K562 (cell line): ENCODE data around the gene KLK3. TPM values are rescaled to one million over a fixed set of nuclear protein-coding genes. Genes with fewer than 3 reads are reported as not detected.

Experiments
- ATF7 ChIP-seq: fragments of 450-650 bp; IDR thresholded peaks from 2 replicates; pipeline ENCODE4 v1.7.1; 2014; ENCODE audit warnings: mild to moderate bottlenecking, moderate library complexity
- BRF1 ChIP-seq: IDR thresholded peaks from 3 replicates; pipeline ENCODE4 v1.6.1; 2011; ENCODE audit warnings: borderline replicate concordance, mild to moderate bottlenecking; ENCODE audit not compliant: insufficient read length; ENCODE audit errors: extremely low read depth
- EWSR1 ChIP-seq: fragments of 450-650 bp; IDR thresholded peaks from 2 replicates; pipeline ENCODE4 v1.6.1; 2018; ENCODE audit warnings: borderline replicate concordance, mild to moderate bottlenecking, low read depth, moderate library complexity; ENCODE audit not compliant: partially characterized antibody
- MEF2A ChIP-seq: IDR thresholded peaks from 2 replicates; pipeline ENCODE4 v1.6.1; 2011; ENCODE audit warnings: low read depth, mild to moderate bottlenecking, low read length, moderate library complexity; ENCODE audit not compliant: control insufficient read depth
- NR2C1 ChIP-seq, 2 experiments: fragments of 450-650 bp; IDR thresholded peaks; 2 replicates each; pipeline ENCODE4 v1.6.1; 2017; ENCODE audit warnings: mild to moderate bottlenecking in 2 of 2, antibody characterized with exemption in 1 of 2, inconsistent platforms in 1 of 2, missing compliant biosample characterization in 1 of 2, missing genetic modification characterization in 1 of 2
- NR2F6 ChIP-seq: fragments of 450-650 bp; formaldehyde crosslinking; IDR thresholded peaks from 2 replicates; pipeline ENCODE4 v1.4.0; 2020; ENCODE audit warnings: mild to moderate bottlenecking
- RAD51 ChIP-seq: fragments of 450-650 bp; IDR thresholded peaks from 2 replicates; pipeline ENCODE4 v1.7.1; 2016; ENCODE audit warnings: low read depth, mild to moderate bottlenecking, borderline replicate concordance
- RBFOX2 ChIP-seq: fragments of 200-400 bp; formaldehyde crosslinking; IDR thresholded peaks from 2 replicates; pipeline ENCODE4 v1.6.1; 2017; ENCODE audit warnings: low read depth, mild to moderate bottlenecking, low read length, moderate library complexity
- SMARCE1 ChIP-seq: fragments of 450-650 bp; IDR thresholded peaks from 2 replicates; pipeline ENCODE4 v1.7.1; 2016; ENCODE audit warnings: mild to moderate bottlenecking
- TARDBP ChIP-seq: fragments of 450-650 bp; IDR thresholded peaks from 2 replicates; pipeline ENCODE4 v1.6.1; 2016
- ZEB2 ChIP-seq: fragments of 450-650 bp; IDR thresholded peaks from 2 replicates; pipeline ENCODE4 v1.6.1; 2016
- ZFP30 ChIP-seq: fragments of 250-450 bp; sonication (Bioruptor Pico); IDR thresholded peaks from 2 replicates; pipeline ENCODE4 v1.8.0; 2022; ENCODE audit warnings: moderate library complexity, mild to moderate bottlenecking, inconsistent platforms, borderline replicate concordance
- ZKSCAN3 ChIP-seq: fragments of 250-450 bp; sonication (Bioruptor Pico); IDR thresholded peaks from 2 replicates; pipeline ENCODE4 v1.4.0; 2020
- polyA plus RNA-seq, 8 experiments: library from polyadenylated mRNA; depleted of rRNA in 4 of 8; stranded (reverse) in 5 of 8; unstranded in 3 of 8; fragments of >200 nt; fragmentation: Nextera tagmentation in 2 of 8; fragmentation: Illumina TruSeq in 1 of 8; extraction: Ambion mirVana in 2 of 8; extraction: Trizol in 1 of 8; gene quantifications; 2 replicates each; pipeline versions ENCODE4 v1.2.1 to v1.2.3, GENCODE V29; 2011 to 2014; ENCODE audit warnings: inconsistent platforms in 1 of 8, missing spikeins in 1 of 8
- total RNA-seq, 7 experiments: library from RNA; depleted of rRNA in 6 of 7; stranded (reverse); fragments of >200 nt in 6 of 7; fragmentation: Illumina TruSeq in 2 of 7; extraction: Trizol in 2 of 7; gene quantifications; 2 replicates each; pipeline versions ENCODE4 v1.2.1 to v1.2.3, GENCODE V29; 2011 to 2021; ENCODE audit warnings: low replicate concordance in 1 of 7
- TF ChIP-seq, protein P1 (sequence below), 3 experiments: IDR thresholded peaks in 2 of 3; conservative IDR thresholded peaks in 1 of 3; 2 replicates each; pipeline ENCODE4 v1.5.1; 2011 to 2012; ENCODE audit warnings: low read length in 3 of 3, mild to moderate bottlenecking in 3 of 3, control low read depth in 2 of 3, improper control_type of control experiment in 1 of 3, inconsistent platforms in 1 of 3, low read depth in 1 of 3, mixed read lengths in 1 of 3, moderate library complexity in 1 of 3; ENCODE audit not compliant: insufficient read depth in 2 of 3
- TF ChIP-seq, protein P2 (sequence below), 2 experiments: IDR thresholded peaks; 2 replicates each; pipeline ENCODE4 v1.6.1; 2011; ENCODE audit warnings: borderline replicate concordance in 1 of 2, control low read depth in 1 of 2, low read depth in 1 of 2, low read length in 1 of 2, mild to moderate bottlenecking in 1 of 2, mixed read lengths in 1 of 2, moderate library complexity in 1 of 2; ENCODE audit not compliant: insufficient read depth in 1 of 2, insufficient read length in 1 of 2, poor library complexity in 1 of 2, severe bottlenecking in 1 of 2; ENCODE audit errors: extremely low read depth in 1 of 2
- TF ChIP-seq, protein P3 (sequence below): fragments of 450-650 bp; IDR thresholded peaks from 2 replicates; pipeline ENCODE4 v1.6.1; 2017; ENCODE audit warnings: mild to moderate bottlenecking, moderate library complexity
- TF ChIP-seq, protein P4 (sequence below): IDR thresholded peaks from 3 replicates; pipeline ENCODE4 v1.6.1; 2011; ENCODE audit warnings: borderline replicate concordance, mild to moderate bottlenecking, moderate library complexity; ENCODE audit not compliant: insufficient read length; ENCODE audit errors: extremely low read depth
- TF ChIP-seq, protein P5 (sequence below): fragments of 450-650 bp; IDR thresholded peaks from 2 replicates; pipeline ENCODE4 v1.6.1; 2017; ENCODE audit warnings: antibody characterized with exemption

The KLK3 gene
- total and polyA plus RNA-seq, 9 of the 15 experiments (the other 6 are each of a cell fraction or from before 2014, with no cell fraction given) = not detected

DNA sequence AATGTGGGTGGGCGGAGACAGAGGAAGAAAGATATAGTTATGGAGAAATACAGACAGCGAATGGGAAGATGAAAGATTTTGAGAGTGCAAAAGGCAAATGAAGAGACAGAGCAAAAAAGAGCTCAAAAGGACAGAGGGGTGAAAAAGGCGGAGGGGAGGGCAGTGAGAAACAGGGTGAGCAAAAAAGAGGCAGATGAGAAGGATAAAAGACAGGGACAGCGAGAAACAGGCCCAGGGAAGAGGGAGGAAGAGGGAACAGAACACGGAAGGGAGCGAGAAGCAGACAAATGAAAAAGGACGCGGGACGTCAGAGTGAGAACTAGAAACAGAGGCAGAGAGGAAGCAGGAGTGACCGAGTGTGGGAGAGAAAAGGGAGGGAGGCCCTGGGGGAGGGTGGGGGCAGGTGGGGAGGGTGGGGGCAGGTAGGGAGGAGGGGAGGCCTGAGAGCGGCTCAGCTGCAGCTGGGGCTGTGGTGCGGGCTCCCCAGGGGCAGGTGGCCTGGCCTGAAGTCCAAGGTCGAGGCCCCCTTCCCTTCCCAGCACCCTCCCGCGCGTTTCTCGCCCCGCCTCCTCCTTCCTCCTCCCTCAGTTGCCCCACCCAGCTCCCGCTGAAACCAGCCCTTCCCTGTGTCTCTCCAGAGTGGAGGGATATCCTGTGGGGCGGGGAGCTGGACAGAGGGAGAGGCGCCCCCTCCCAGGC lies 34.0 kb upstream of the KLK3 start (continued):
- TF ChIP-seq, protein P1, sequence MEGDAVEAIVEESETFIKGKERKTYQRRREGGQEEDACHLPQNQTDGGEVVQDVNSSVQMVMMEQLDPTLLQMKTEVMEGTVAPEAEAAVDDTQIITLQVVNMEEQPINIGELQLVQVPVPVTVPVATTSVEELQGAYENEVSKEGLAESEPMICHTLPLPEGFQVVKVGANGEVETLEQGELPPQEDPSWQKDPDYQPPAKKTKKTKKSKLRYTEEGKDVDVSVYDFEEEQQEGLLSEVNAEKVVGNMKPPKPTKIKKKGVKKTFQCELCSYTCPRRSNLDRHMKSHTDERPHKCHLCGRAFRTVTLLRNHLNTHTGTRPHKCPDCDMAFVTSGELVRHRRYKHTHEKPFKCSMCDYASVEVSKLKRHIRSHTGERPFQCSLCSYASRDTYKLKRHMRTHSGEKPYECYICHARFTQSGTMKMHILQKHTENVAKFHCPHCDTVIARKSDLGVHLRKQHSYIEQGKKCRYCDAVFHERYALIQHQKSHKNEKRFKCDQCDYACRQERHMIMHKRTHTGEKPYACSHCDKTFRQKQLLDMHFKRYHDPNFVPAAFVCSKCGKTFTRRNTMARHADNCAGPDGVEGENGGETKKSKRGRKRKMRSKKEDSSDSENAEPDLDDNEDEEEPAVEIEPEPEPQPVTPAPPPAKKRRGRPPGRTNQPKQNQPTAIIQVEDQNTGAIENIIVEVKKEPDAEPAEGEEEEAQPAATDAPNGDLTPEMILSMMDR (IDR thresholded peaks at IDR 0.05 in 2 of 3, conservative IDR thresholded peaks at IDR 0.05 in 1 of 3; ENCODE audit: insufficient read depth in 2 of 3, low read depth in 1 of 3, low read length in 3 of 3) = no peak
- TF ChIP-seq SMARCE1 (peak; percentile 53), ZKSCAN3 (CRISPR knock-in tag) (no peak), ATF7 (no peak), NR2C1 (IDR thresholded peaks at IDR 0.05) (no peak), NR2C1 (tag; IDR thresholded peaks at IDR 0.05) (no peak), BRF1 (no peak), ZEB2 (0 out of 2 replicates have a peak, but pooled peaks have one; percentile 25), ZFP30 (CRISPR knock-in tag) (no peak), RAD51 (no peak), NR2F6 (no peak), MEF2A (no peak), EWSR1 (no peak), RBFOX2 (peak; percentile 41; the same call in 1 of the 2 replicates), TARDBP (no peak)
- TF ChIP-seq, protein P2, sequence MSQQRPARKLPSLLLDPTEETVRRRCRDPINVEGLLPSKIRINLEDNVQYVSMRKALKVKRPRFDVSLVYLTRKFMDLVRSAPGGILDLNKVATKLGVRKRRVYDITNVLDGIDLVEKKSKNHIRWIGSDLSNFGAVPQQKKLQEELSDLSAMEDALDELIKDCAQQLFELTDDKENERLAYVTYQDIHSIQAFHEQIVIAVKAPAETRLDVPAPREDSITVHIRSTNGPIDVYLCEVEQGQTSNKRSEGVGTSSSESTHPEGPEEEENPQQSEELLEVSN (IDR thresholded peaks at IDR 0.05; ENCODE audit: borderline replicate concordance in 1 of 2, extremely low read depth in 1 of 2, insufficient read depth in 1 of 2, insufficient read length in 1 of 2, low read depth in 1 of 2, low read length in 1 of 2, poor library complexity in 1 of 2, severe bottlenecking in 1 of 2) = peak; percentile 92 to 95
- TF ChIP-seq, protein P3, sequence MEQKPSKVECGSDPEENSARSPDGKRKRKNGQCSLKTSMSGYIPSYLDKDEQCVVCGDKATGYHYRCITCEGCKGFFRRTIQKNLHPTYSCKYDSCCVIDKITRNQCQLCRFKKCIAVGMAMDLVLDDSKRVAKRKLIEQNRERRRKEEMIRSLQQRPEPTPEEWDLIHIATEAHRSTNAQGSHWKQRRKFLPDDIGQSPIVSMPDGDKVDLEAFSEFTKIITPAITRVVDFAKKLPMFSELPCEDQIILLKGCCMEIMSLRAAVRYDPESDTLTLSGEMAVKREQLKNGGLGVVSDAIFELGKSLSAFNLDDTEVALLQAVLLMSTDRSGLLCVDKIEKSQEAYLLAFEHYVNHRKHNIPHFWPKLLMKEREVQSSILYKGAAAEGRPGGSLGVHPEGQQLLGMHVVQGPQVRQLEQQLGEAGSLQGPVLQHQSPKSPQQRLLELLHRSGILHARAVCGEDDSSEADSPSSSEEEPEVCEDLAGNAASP = no peak
- TF ChIP-seq, protein P4, sequence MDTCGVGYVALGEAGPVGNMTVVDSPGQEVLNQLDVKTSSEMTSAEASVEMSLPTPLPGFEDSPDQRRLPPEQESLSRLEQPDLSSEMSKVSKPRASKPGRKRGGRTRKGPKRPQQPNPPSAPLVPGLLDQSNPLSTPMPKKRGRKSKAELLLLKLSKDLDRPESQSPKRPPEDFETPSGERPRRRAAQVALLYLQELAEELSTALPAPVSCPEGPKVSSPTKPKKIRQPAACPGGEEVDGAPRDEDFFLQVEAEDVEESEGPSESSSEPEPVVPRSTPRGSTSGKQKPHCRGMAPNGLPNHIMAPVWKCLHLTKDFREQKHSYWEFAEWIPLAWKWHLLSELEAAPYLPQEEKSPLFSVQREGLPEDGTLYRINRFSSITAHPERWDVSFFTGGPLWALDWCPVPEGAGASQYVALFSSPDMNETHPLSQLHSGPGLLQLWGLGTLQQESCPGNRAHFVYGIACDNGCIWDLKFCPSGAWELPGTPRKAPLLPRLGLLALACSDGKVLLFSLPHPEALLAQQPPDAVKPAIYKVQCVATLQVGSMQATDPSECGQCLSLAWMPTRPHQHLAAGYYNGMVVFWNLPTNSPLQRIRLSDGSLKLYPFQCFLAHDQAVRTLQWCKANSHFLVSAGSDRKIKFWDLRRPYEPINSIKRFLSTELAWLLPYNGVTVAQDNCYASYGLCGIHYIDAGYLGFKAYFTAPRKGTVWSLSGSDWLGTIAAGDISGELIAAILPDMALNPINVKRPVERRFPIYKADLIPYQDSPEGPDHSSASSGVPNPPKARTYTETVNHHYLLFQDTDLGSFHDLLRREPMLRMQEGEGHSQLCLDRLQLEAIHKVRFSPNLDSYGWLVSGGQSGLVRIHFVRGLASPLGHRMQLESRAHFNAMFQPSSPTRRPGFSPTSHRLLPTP = no peak
- TF ChIP-seq, protein P5, sequence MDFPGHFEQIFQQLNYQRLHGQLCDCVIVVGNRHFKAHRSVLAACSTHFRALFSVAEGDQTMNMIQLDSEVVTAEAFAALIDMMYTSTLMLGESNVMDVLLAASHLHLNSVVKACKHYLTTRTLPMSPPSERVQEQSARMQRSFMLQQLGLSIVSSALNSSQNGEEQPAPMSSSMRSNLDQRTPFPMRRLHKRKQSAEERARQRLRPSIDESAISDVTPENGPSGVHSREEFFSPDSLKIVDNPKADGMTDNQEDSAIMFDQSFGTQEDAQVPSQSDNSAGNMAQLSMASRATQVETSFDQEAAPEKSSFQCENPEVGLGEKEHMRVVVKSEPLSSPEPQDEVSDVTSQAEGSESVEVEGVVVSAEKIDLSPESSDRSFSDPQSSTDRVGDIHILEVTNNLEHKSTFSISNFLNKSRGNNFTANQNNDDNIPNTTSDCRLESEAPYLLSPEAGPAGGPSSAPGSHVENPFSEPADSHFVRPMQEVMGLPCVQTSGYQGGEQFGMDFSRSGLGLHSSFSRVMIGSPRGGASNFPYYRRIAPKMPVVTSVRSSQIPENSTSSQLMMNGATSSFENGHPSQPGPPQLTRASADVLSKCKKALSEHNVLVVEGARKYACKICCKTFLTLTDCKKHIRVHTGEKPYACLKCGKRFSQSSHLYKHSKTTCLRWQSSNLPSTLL = 0 out of 2 replicates have a peak, but pooled peaks have one; percentile 47
